Fibroblast of villous mesenchyme (primary cell): ENCODE results near the gene MCL1. TPM values are rescaled to one million over a fixed set of nuclear protein-coding genes. Genes with fewer than 3 reads are reported as not detected.
A peak's percentile ranks its signal among the peaks of the same experiment; 100 is the strongest.

Experiments used
- DNase-seq: peaks from one replicate; pipeline ENCODE4 v3.0.0-alpha.2; 2010; ENCODE audit warnings: low read depth
- H3K4me3 ChIP-seq: 2 replicates; pipeline ENCODE4 v1.5.1; 2011; ENCODE audit warnings: low read depth, mild to moderate bottlenecking, low read length
- CTCF ChIP-seq: IDR thresholded peaks from 2 replicates; pipeline ENCODE4 v1.5.1; 2012; ENCODE audit warnings: low read depth, mild to moderate bottlenecking, low read length; ENCODE audit not compliant: insufficient read depth
- total RNA-seq: library from RNA; depleted of rRNA; stranded (reverse); fragments of >200 nt; gene quantifications from 2 replicates; pipeline ENCODE4 v1.2.3, GENCODE V29; 2012

The MCL1 gene
- total RNA-seq, 1 donor, result 272 TPM

GRCh38 chr1:150621497-150622302 lies 42.3 kb upstream of the MCL1 start:
- peak; percentile 79 for DNase-seq
- peak; percentile 71 for TF ChIP-seq CTCF
- H3K4me3 ChIP-seq, result no peak overlapping the region

GRCh38 chr1:150620919-150621318 lies 41.5 kb upstream of the MCL1 start:
- DNase-seq, result no peak
- no peak overlapping the region for H3K4me3 ChIP-seq
- no peak for TF ChIP-seq CTCF

- no peak overlapping the region for H3K4me3 ChIP-seq
- DNase-seq, result peak; percentile 91
- TF ChIP-seq CTCF, result peak; percentile 37
Measured at GRCh38 chr1:150619576-150620509, 40.4 kb upstream of the MCL1 start.

DNA sequence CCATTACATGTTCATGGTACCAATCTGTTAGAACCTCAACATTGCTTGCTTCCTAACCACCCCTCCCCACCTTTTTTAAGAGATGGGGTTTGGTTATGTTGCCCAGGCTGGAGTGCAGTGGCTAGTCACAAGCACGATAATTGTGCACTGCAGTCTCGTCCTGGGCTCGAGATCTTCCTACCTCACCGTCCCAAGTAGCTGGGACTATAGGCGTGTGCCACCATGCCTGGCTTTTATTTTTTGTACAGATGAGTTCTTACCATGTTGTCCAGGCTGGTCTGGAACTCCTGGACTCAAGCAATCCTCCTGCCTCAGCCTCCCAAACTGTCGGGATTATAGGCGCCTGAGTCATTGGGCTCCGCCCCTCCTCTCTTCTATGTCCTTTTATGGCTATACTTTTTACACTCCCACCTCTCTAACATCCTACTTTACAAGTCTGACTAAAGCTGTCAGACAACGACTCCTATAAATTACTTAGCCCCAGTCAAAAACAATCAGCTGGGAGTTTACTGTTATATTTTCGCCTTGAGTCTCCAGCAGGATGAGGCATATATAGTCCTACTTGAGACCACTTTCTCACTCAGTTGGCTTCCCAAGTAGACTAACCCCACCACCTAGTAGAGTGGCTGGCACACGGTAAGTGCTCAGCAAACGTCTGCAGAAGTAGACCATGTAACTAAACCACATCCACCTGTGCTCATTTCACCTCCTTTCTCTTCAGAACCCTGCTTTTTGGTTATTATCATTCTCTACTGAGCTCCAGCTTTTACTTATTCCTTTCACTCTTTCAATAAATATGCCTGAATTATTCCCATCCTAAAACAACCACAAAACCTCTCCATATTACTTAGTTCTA lies 36.2 kb upstream of the MCL1 start:
- DNase-seq, result no peak
- H3K4me3 ChIP-seq, result no peak overlapping the region
- no peak for TF ChIP-seq CTCF

DNA sequence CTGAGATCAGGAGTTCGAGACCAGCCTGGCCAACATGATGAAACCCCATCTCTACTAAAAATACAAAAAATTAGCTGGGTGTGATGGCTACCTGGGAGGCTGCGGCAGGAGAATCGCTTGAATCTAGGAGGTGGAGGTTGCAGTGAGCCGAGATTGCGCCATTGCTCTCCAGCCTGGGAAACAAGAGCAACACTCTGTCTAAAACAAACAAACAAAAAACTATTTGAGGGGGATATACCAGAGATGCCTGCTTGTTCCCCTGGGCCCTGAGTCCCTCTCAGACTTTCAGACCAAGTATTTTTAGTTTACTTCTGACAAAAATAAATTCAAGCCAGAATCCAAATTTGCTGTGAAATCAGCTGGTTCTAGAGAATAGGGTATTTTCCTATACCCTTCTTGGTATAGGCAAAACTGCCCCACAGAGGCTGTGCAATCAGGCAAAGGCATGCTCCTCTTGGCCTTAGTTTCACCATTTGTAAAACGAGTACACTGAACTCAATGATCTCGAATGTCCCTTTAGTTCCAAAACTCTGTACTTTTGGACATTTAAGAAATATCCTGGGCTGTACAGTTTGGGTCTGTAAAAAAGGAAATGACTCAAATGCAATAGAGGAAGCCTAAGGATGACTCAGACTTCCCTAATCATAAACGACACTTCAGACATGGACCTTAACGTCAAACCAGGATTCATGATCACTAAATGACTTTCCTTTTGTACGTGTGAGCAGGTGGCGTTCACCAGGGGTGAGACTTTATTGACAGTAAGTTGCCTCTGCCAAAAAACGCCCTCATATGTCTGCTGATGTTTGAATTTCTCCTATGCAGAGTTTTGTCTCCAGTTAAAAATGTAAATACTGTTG lies 33.9 kb upstream of the MCL1 start:
- TF ChIP-seq CTCF, result no peak
- DNase-seq, result peak; percentile 93
- no peak overlapping the region for H3K4me3 ChIP-seq
